ENCODE results near the gene TTC24.

DNA sequence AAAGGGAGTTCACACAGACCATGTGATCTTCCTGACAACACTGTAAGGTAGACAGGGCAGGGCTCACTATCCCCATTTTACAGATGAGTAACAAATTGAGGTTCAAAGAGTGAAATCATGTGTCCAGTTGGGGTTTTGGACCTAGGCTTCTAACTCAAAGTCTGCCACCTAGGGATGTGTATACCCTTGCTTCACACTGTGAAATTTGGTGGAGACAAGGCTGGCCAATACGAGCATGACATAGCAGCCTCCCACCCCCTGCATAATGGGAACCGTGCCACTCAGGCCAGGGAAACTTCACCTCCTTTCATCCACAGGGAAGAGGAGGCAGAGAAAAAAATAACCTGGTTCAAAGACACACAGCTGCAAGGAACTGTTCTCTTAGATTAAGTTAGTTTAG is 14.0 kb upstream of the TTC24 start:
- TF ChIP-seq, protein P1, sequence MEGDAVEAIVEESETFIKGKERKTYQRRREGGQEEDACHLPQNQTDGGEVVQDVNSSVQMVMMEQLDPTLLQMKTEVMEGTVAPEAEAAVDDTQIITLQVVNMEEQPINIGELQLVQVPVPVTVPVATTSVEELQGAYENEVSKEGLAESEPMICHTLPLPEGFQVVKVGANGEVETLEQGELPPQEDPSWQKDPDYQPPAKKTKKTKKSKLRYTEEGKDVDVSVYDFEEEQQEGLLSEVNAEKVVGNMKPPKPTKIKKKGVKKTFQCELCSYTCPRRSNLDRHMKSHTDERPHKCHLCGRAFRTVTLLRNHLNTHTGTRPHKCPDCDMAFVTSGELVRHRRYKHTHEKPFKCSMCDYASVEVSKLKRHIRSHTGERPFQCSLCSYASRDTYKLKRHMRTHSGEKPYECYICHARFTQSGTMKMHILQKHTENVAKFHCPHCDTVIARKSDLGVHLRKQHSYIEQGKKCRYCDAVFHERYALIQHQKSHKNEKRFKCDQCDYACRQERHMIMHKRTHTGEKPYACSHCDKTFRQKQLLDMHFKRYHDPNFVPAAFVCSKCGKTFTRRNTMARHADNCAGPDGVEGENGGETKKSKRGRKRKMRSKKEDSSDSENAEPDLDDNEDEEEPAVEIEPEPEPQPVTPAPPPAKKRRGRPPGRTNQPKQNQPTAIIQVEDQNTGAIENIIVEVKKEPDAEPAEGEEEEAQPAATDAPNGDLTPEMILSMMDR (IDR thresholded peaks at IDR 0.05): no peak
- no peak for TF ChIP-seq POLR2A (IDR thresholded peaks at IDR 0.05)
